Body of pancreas (tissue), 4 donors: ENCODE measurements around the gene CCM2.

Experiments used
- CTCF ChIP-seq, 7 experiments: fragments of 450-650 bp in 4 of 7; fragments of 200-600 bp in 3 of 7; sonication (generic) in 3 of 7; IDR thresholded peaks; one replicate each; pipeline ENCODE4 v1.5.1; 2016 to 2019; ENCODE audit warnings: antibody characterized with exemption in 7 of 7
- POLR2A ChIP-seq, 3 donors: fragments of 450-650 bp; IDR thresholded peaks; one replicate each; pipeline ENCODE4 v1.6.1; 2016; ENCODE audit warnings: antibody characterized with exemption in 3 of 3, mild to moderate bottlenecking in 2 of 3

DNA sequence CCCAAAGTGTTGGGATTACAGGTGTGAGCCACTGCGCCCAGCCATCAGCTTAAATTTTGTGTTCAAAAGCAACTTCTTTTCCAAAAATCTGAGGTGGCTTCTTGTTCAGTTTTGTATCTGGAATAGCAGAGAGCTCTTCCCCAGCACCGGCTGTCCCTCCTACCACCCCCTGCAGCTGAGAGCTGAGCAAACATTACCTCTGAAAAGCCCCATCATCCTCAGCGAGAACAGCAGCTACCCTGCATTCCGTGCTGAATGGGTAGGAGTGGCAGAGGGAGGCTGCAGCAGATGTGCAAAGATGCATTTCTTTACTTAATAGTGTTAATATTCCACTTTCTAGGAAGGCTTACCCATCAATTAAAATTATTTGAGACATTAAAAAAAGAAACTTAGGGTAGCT is 31.8 kb downstream of the CCM2 start:
- TF ChIP-seq POLR2A (IDR thresholded peaks at IDR 0.05) (no peak), CTCF (IDR thresholded peaks at IDR 0.05) (no peak)
